Daoy (cell line): ENCODE results near the gene CEP83. TPM values are rescaled to one million over a fixed set of nuclear protein-coding genes. Genes with fewer than 3 reads are reported as not detected.
A peak's percentile ranks its signal among the peaks of the same experiment; 100 is the strongest.
"Not testable (repeated sequence)": the region's sequence is repeated elsewhere in the genome, so short reads cannot be mapped to it uniquely, and the experiment has no call there.

Experiments
- DNase-seq: peaks from one replicate; pipeline ENCODE4 v3.0.0-alpha.2; 2015; ENCODE audit warnings: low read depth
- total RNA-seq: library from RNA; depleted of rRNA; stranded (reverse); fragments of >200 nt; shearing (Covaris generic); gene quantifications from 2 replicates; pipeline ENCODE4 v1.2.3, GENCODE V29; 2014

CEP83 gene
- total RNA-seq, 1 experiment from 2014 or later, result 17.6 TPM

GRCh38 chr12:94434171-94434570, 25.5 kb downstream of the CEP83 start:
- no peak for DNase-seq

GRCh38 chr12:94433744-94434143, 25.9 kb downstream of the CEP83 start:
- DNase-seq, result no peak

- no peak for DNase-seq
These were observed 29.4 kb downstream of the CEP83 start for GRCh38 chr12:94430304-94430703.

GRCh38 chr12:94429633-94430032, 30.0 kb downstream of the CEP83 start:
- no peak for DNase-seq

GRCh38 chr12:94429191-94429590, 30.5 kb downstream of the CEP83 start:
- DNase-seq, result no peak

- DNase-seq, result peak; percentile 70
These were observed 31.9 kb downstream of the CEP83 start for GRCh38 chr12:94427501-94428381.

- DNase-seq, result no peak
These were observed 33.6 kb downstream of the CEP83 start for GRCh38 chr12:94426049-94426448.

- DNase-seq, result not testable (repeated sequence)
These were observed 34.8 kb downstream of the CEP83 start for GRCh38 chr12:94424830-94425229.

- DNase-seq, result no peak
These were observed 37.6 kb downstream of the CEP83 start for GRCh38 chr12:94421868-94422740.

GRCh38 chr12:94418517-94418916, 41.1 kb downstream of the CEP83 start:
- no peak for DNase-seq

- DNase-seq, result no peak
These were observed 43.1 kb downstream of the CEP83 start for GRCh38 chr12:94416613-94417012.

- DNase-seq, result no peak
These were observed 44.6 kb downstream of the CEP83 start for GRCh38 chr12:94415066-94415465.

GRCh38 chr12:94405413-94406116, 54.1 kb downstream of the CEP83 start:
- DNase-seq, result no peak

- DNase-seq, result no peak
These were observed 54.8 kb downstream of the CEP83 start for GRCh38 chr12:94404854-94405253.

GRCh38 chr12:94401326-94401725, 58.3 kb downstream of the CEP83 start:
- no peak for DNase-seq

- not testable (repeated sequence) for DNase-seq
These were observed 61.0 kb downstream of the CEP83 start for GRCh38 chr12:94398685-94399084.

- DNase-seq, result no peak
These were observed 62.3 kb downstream of the CEP83 start for GRCh38 chr12:94397401-94397800.

GRCh38 chr12:94396014-94396413, 63.7 kb downstream of the CEP83 start:
- not testable (repeated sequence) for DNase-seq

- no peak for DNase-seq
These were observed 69.6 kb downstream of the CEP83 start for GRCh38 chr12:94390130-94390485.

GRCh38 chr12:94389482-94390129, 70.1 kb downstream of the CEP83 start:
- DNase-seq, result not testable (repeated sequence)

GRCh38 chr12:94386422-94386821, 73.2 kb downstream of the CEP83 start:
- DNase-seq, result no peak

- DNase-seq, result no peak
These were observed 75.6 kb downstream of the CEP83 start for GRCh38 chr12:94384030-94384429.
